ENCODE results near the gene DNAI1. TPM values are rescaled to one million over a fixed set of nuclear protein-coding genes. Genes with fewer than 3 reads are reported as not detected.

The DNAI1 gene
- total RNA-seq = not detected in 2 replicates

GRCh38 chr9:34458013-34458958 is at the start of gene DNAI1, which contains the start of gene FAM219A:
Gene DNAI1 (plus strand): TSS chr9:34458805. CDS start chr9:34459006, 201 bp downstream.
Gene FAM219A (minus strand): TSS chr9:34458570. CDS start chr9:34458263, 307 bp downstream.

GRCh38 chr9:34522971-34523797 is 64.6 kb downstream of the DNAI1 start, which contains the start of gene ENHO:
Gene ENHO (minus strand): TSS chr9:34522990. CDS start chr9:34521695, 1,295 bp downstream.

Other genes starting within 250 kb of the DNAI1 start
- gene KIF24, start 129.5 kb upstream of the DNAI1 start, total RNA-seq = 2.2 and 2.5 TPM in 2 replicates
- gene NUDT2, start 129.2 kb upstream of the DNAI1 start, total RNA-seq = 52.5 and 53.3 TPM in 2 replicates
- gene MYORG, start 81.9 kb upstream of the DNAI1 start, total RNA-seq = 11.9 and 17.6 TPM in 2 replicates
- 9.7 and 12.8 TPM in 2 replicates for gene FAM219A, start 235 bp upstream of the DNAI1 start, total RNA-seq
- gene ENHO, start 64.2 kb downstream of the DNAI1 start, total RNA-seq = not detected in 2 replicates
- 0.42 TPM in 1 of 2 replicates, not detected in the other for gene CNTFR, start 130.9 kb downstream of the DNAI1 start, total RNA-seq
- 41.4 and 41.8 TPM in 2 replicates for gene RPP25L, start 153.3 kb downstream of the DNAI1 start, total RNA-seq
- 90.6 and 152 TPM in 2 replicates for gene DCTN3, start 161.7 kb downstream of the DNAI1 start, total RNA-seq
- gene ARID3C, start 170.3 kb downstream of the DNAI1 start, total RNA-seq = not detected in 2 replicates
- 178 and 189 TPM in 2 replicates for gene SIGMAR1, start 179.0 kb downstream of the DNAI1 start, total RNA-seq
- 15.4 and 21.8 TPM in 2 replicates for gene GALT, start 187.9 kb downstream of the DNAI1 start, total RNA-seq
- gene IL11RA, start 193.4 kb downstream of the DNAI1 start, total RNA-seq = 0.79 and 4.6 TPM in 2 replicates
- 0.28 TPM in 1 of 2 replicates, not detected in the other for gene CCL27, start 203.9 kb downstream of the DNAI1 start, total RNA-seq
- not detected in 2 replicates for gene CCL19, start 232.5 kb downstream of the DNAI1 start, total RNA-seq

All from airway epithelial cell (primary cell).